Endothelial cell (in vitro differentiated cells): ENCODE data around the gene MRPS11. TPM values are rescaled to one million over a fixed set of nuclear protein-coding genes. Genes with fewer than 3 reads are reported as not detected.

Source experiments
- DNase-seq: peaks from one replicate; pipeline ENCODE4 v3.0.0; 2021; ENCODE audit warnings: low spot score
- H3K27ac Mint-ChIP-seq: one replicate; pipeline ENCODE4 v1.8.0; 2021; ENCODE audit warnings: mixed read lengths, inconsistent platforms; ENCODE audit not compliant: unreplicated experiment
- H3K27me3 Mint-ChIP-seq: one replicate; pipeline ENCODE4 v1.8.0; 2021; ENCODE audit warnings: mild to moderate bottlenecking, moderate library complexity, mixed read lengths, inconsistent platforms; ENCODE audit not compliant: unreplicated experiment
- H3K36me3 Mint-ChIP-seq: one replicate; pipeline ENCODE4 v1.8.0; 2021; ENCODE audit warnings: mild to moderate bottlenecking, low read depth, mixed read lengths, inconsistent platforms; ENCODE audit not compliant: unreplicated experiment
- H3K4me1 Mint-ChIP-seq: one replicate; pipeline ENCODE4 v1.8.0; 2021; ENCODE audit warnings: mild to moderate bottlenecking, mixed read lengths, inconsistent platforms; ENCODE audit not compliant: unreplicated experiment
- H3K4me3 Mint-ChIP-seq: one replicate; pipeline ENCODE4 v1.8.0; 2021; ENCODE audit warnings: mild to moderate bottlenecking, mixed read lengths, inconsistent platforms; ENCODE audit not compliant: unreplicated experiment
- H3K9me3 Mint-ChIP-seq: one replicate; pipeline ENCODE4 v1.8.0; 2021; ENCODE audit warnings: mixed read lengths, inconsistent platforms; ENCODE audit not compliant: unreplicated experiment
- total RNA-seq: library from RNA; stranded (reverse); fragmentation: NEBNext Ultra II Directional; extraction: Animal tissue kit (Norgen Biotek cat#: 25700); gene quantifications from one replicate; pipeline ENCODE4 v1.2.1, GENCODE V29; 2021; ENCODE audit not compliant: unreplicated experiment
- TF ChIP-seq, protein P1 (sequence below): fragments of 200-600 bp; sonication (generic); IDR thresholded peaks from one replicate; pipeline ENCODE4 v1.5.0; 2021; ENCODE audit warnings: antibody characterized with exemption; ENCODE audit not compliant: unreplicated experiment

The MRPS11 gene
- total RNA-seq, 1 donor from 2014 or later: 42.9 TPM

- no peaks in the 10 kb centered on the region for H3K9me3 Mint-ChIP-seq
- H3K27ac Mint-ChIP-seq: no peak overlapping the region
- peaks cover 4% of the 10 kb centered on the region for H3K4me1 Mint-ChIP-seq
- TF ChIP-seq, protein P1, sequence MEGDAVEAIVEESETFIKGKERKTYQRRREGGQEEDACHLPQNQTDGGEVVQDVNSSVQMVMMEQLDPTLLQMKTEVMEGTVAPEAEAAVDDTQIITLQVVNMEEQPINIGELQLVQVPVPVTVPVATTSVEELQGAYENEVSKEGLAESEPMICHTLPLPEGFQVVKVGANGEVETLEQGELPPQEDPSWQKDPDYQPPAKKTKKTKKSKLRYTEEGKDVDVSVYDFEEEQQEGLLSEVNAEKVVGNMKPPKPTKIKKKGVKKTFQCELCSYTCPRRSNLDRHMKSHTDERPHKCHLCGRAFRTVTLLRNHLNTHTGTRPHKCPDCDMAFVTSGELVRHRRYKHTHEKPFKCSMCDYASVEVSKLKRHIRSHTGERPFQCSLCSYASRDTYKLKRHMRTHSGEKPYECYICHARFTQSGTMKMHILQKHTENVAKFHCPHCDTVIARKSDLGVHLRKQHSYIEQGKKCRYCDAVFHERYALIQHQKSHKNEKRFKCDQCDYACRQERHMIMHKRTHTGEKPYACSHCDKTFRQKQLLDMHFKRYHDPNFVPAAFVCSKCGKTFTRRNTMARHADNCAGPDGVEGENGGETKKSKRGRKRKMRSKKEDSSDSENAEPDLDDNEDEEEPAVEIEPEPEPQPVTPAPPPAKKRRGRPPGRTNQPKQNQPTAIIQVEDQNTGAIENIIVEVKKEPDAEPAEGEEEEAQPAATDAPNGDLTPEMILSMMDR: peak; percentile 62
- peaks cover 8% of the 10 kb centered on the region for H3K27me3 Mint-ChIP-seq
- H3K4me3 Mint-ChIP-seq: no peak overlapping the region
- peaks cover 16% of the 10 kb centered on the region for H3K36me3 Mint-ChIP-seq
- DNase-seq: peak; percentile 32
Measured at GRCh38 chr15:88476635-88477060, 9.1 kb downstream of the MRPS11 start.

GRCh38 chr15:88477126-88477525 lies 9.6 kb downstream of the MRPS11 start:
- Mint-ChIP-seq H3K4me3 (no peak overlapping the region), H3K27ac (no peak overlapping the region), H3K9me3 (no peaks in the 10 kb centered on the region), H3K4me1 (peaks cover 6% of the 10 kb centered on the region), H3K36me3 (peaks cover 15% of the 10 kb centered on the region), H3K27me3 (peaks cover 8% of the 10 kb centered on the region)
- TF ChIP-seq, protein P1: no peak
- no peak for DNase-seq

DNA sequence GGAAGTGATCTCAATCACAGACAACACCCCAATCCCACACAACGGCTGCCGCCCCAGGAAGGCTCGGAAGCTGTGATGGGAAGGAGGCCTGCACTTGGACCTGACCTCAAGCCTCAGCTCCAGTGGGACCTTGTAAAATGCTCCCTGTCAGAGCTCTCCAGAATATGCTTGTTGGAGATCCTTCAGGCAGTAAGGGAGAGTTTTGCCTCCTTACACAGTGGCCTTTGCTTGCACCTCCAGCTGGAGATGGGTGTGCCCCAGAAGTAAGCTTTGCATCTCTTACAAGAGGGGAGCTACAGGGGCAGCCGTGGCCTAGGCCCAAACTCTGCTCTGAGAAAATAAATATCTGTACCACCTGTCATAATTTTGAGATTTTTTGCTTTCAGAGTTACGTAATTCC lies 10.4 kb downstream of the MRPS11 start:
- Mint-ChIP-seq H3K4me3 (no peak overlapping the region), H3K27ac (no peak overlapping the region), H3K9me3 (no peaks in the 10 kb centered on the region), H3K36me3 (peaks cover 13% of the 10 kb centered on the region), H3K4me1 (peaks cover 10% of the 10 kb centered on the region), H3K27me3 (peaks cover 8% of the 10 kb centered on the region)
- DNase-seq: no peak
- TF ChIP-seq, protein P1: no peak

GRCh38 chr15:88479169-88479568 lies 11.7 kb downstream of the MRPS11 start:
- no peak overlapping the region for H3K4me3 Mint-ChIP-seq
- no peak overlapping the region for H3K27ac Mint-ChIP-seq
- DNase-seq: no peak
- peaks cover 8% of the 10 kb centered on the region for H3K27me3 Mint-ChIP-seq
- H3K9me3 Mint-ChIP-seq: no peaks in the 10 kb centered on the region
- TF ChIP-seq, protein P1: no peak
- H3K36me3 Mint-ChIP-seq: peaks cover 13% of the 10 kb centered on the region
- H3K4me1 Mint-ChIP-seq: peaks cover 10% of the 10 kb centered on the region

GRCh38 chr15:88480981-88481380 lies 13.5 kb downstream of the MRPS11 start:
- H3K9me3 Mint-ChIP-seq: no peaks in the 10 kb centered on the region
- H3K4me1 Mint-ChIP-seq: peaks cover 10% of the 10 kb centered on the region
- H3K27ac Mint-ChIP-seq: no peak overlapping the region
- peaks cover 6% of the 10 kb centered on the region for H3K27me3 Mint-ChIP-seq
- peaks cover 9% of the 10 kb centered on the region for H3K36me3 Mint-ChIP-seq
- TF ChIP-seq, protein P1: no peak
- no peak for DNase-seq
- no peak overlapping the region for H3K4me3 Mint-ChIP-seq
